ENCODE results near the gene EMID1.

The EMID1 gene

GRCh38 chr22:29277927-29278326 lies 72.2 kb downstream of the EMID1 start:
- TF ChIP-seq, protein P1, sequence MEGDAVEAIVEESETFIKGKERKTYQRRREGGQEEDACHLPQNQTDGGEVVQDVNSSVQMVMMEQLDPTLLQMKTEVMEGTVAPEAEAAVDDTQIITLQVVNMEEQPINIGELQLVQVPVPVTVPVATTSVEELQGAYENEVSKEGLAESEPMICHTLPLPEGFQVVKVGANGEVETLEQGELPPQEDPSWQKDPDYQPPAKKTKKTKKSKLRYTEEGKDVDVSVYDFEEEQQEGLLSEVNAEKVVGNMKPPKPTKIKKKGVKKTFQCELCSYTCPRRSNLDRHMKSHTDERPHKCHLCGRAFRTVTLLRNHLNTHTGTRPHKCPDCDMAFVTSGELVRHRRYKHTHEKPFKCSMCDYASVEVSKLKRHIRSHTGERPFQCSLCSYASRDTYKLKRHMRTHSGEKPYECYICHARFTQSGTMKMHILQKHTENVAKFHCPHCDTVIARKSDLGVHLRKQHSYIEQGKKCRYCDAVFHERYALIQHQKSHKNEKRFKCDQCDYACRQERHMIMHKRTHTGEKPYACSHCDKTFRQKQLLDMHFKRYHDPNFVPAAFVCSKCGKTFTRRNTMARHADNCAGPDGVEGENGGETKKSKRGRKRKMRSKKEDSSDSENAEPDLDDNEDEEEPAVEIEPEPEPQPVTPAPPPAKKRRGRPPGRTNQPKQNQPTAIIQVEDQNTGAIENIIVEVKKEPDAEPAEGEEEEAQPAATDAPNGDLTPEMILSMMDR (conservative IDR thresholded peaks at IDR 0.05; ENCODE audit: low read length), result no peak
- no peak overlapping the region for H3K4me3 ChIP-seq (ENCODE audit: low read length)
- DNase-seq (ENCODE audit: low read depth), result no peak

DNA sequence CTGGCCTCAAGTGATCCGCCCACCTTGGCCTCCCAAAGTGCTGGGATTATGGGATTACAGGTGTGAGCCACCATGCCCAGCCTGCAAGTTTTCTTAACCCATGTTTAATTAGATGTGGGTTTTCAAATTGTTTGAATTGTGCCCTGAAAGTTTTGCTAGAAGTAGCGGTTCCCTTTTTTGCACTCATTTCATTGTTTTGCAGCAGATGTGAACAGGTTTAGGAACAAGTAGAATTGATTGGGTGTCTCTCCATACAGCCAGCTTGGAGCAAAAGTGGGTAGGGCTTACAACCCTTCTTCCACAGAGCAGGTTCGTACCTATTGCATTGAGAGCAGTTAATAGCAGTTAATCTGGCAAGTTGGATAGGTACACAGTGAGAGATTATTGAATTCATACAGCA lies 78.5 kb downstream of the EMID1 start:
- TF ChIP-seq, protein P1 (conservative IDR thresholded peaks at IDR 0.05; ENCODE audit: low read length), result no peak
- no peak for DNase-seq (ENCODE audit: low read depth)
- H3K4me3 ChIP-seq (ENCODE audit: low read length), result no peak overlapping the region

- no peak overlapping the region for H3K4me3 ChIP-seq (ENCODE audit: low read length)
- TF ChIP-seq, protein P1 (conservative IDR thresholded peaks at IDR 0.05; ENCODE audit: low read length), result no peak
- DNase-seq (ENCODE audit: low read depth), result no peak
Measured at GRCh38 chr22:29288837-29289236, 83.1 kb downstream of the EMID1 start.

DNA sequence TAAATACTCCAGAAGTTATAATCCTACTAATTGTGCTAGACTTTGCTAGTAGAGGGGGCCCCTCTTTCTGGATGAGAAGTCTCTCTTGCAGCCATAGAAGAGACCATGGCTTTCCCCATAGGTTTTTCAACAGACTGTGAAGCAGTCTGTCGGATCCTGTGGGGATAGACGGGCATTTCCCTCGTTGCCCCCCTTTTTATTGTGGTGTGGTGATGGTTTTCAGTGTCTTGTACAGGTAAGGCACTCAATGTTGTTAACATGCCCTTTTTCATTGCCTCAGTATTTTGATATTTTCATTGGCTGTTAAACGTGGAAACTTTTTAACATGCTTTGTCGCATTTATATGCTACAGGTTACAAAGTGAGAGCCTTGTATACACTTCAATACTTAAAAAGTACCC lies 84.4 kb downstream of the EMID1 start:
- DNase-seq (ENCODE audit: low read depth), result no peak
- no peak overlapping the region for H3K4me3 ChIP-seq (ENCODE audit: low read length)
- TF ChIP-seq, protein P1 (conservative IDR thresholded peaks at IDR 0.05; ENCODE audit: low read length), result no peak

- TF ChIP-seq, protein P1 (conservative IDR thresholded peaks at IDR 0.05; ENCODE audit: low read length), result no peak
- H3K4me3 ChIP-seq (ENCODE audit: low read length), result no peak overlapping the region
- no peak for DNase-seq (ENCODE audit: low read depth)
Measured at GRCh38 chr22:29291215-29291614, 85.5 kb downstream of the EMID1 start.

- DNase-seq (ENCODE audit: low read depth), result no peak
- H3K4me3 ChIP-seq (ENCODE audit: low read length), result no peak overlapping the region
- TF ChIP-seq, protein P1 (conservative IDR thresholded peaks at IDR 0.05; ENCODE audit: low read length), result no peak
Measured at GRCh38 chr22:29292379-29292778, 86.7 kb downstream of the EMID1 start.

- TF ChIP-seq, protein P1 (conservative IDR thresholded peaks at IDR 0.05; ENCODE audit: low read length), result no peak
- DNase-seq (ENCODE audit: low read depth), result no peak
- no peak overlapping the region for H3K4me3 ChIP-seq (ENCODE audit: low read length)
Measured at GRCh38 chr22:29298641-29299040, 92.9 kb downstream of the EMID1 start.

Measured in AG10803 (cell line).